Mesendoderm (in vitro differentiated cells): ENCODE results near the gene COL13A1.

ENCODE experiments used
- DNase-seq: peaks from one replicate; pipeline ENCODE4 v3.0.0; 2013
- H2AK5ac ChIP-seq: 2 replicates; pipeline ENCODE4 v1.6.1; 2013; ENCODE audit warnings: low read length, inconsistent platforms
- H2BK120ac ChIP-seq: 2 replicates; pipeline ENCODE4 v1.6.1; 2013; ENCODE audit warnings: low read depth, mild to moderate bottlenecking, low read length, moderate library complexity, mixed read lengths
- H2BK15ac ChIP-seq: replicated peaks from 2 replicates; pipeline ENCODE4 v1.6.1; 2013; ENCODE audit warnings: low read depth, mild to moderate bottlenecking, moderate library complexity
- H2BK5ac ChIP-seq: 2 replicates; pipeline ENCODE4 v1.6.1; 2013; ENCODE audit warnings: low read length, inconsistent platforms
- H3K18ac ChIP-seq: 2 replicates; pipeline ENCODE4 v1.6.1; 2013; ENCODE audit warnings: mild to moderate bottlenecking, low read length, mixed read lengths
- H3K23ac ChIP-seq: one replicate; pipeline ENCODE4 v1.6.1; 2013; ENCODE audit warnings: low read length
- H3K27ac ChIP-seq: 2 replicates; pipeline ENCODE4 v1.5.1; 2013; ENCODE audit warnings: low read depth, mild to moderate bottlenecking, inconsistent platforms, low read length, moderate library complexity
- H3K27me3 ChIP-seq: 2 replicates; pipeline ENCODE4 v1.6.1; 2013; ENCODE audit warnings: low read length, control low read depth, mild to moderate bottlenecking, inconsistent platforms; ENCODE audit not compliant: insufficient read depth, poor library complexity
- H3K36me3 ChIP-seq: 2 replicates; pipeline ENCODE4 v1.6.1; 2013; ENCODE audit warnings: low read length, inconsistent platforms; ENCODE audit not compliant: control insufficient read depth, insufficient read depth
- H3K4ac ChIP-seq: one replicate; pipeline ENCODE4 v1.6.1; 2013; ENCODE audit warnings: low read depth, mild to moderate bottlenecking, low read length, moderate library complexity
- H3K4me1 ChIP-seq: 2 replicates; pipeline ENCODE4 v1.6.1; 2013; ENCODE audit warnings: low read depth, low read length, inconsistent platforms; ENCODE audit not compliant: control insufficient read depth
- H3K4me2 ChIP-seq: 2 replicates; pipeline ENCODE4 v1.6.1; 2013; ENCODE audit warnings: low read length
- H3K4me3 ChIP-seq: 2 replicates; pipeline ENCODE4 v1.5.1; 2013; ENCODE audit warnings: mild to moderate bottlenecking, low read length
- H3K56ac ChIP-seq: one replicate; pipeline ENCODE4 v1.6.1; 2013; ENCODE audit warnings: low read length
- H3K79me1 ChIP-seq: 2 replicates; pipeline ENCODE4 v1.6.1; 2013; ENCODE audit warnings: low read length, inconsistent platforms
- H3K79me2 ChIP-seq: 2 replicates; pipeline ENCODE4 v1.6.1; 2013; ENCODE audit warnings: mild to moderate bottlenecking, low read length; ENCODE audit not compliant: control insufficient read depth, insufficient read depth
- H3K9ac ChIP-seq: 2 replicates; pipeline ENCODE4 v1.6.1; 2013; ENCODE audit warnings: low read length, inconsistent platforms
- H4K5ac ChIP-seq: one replicate; pipeline ENCODE4 v1.6.1; 2013; ENCODE audit warnings: low read length
- H4K8ac ChIP-seq: one replicate; pipeline ENCODE4 v1.6.1; 2013; ENCODE audit warnings: low read depth, mild to moderate bottlenecking, control low read depth, low read length, moderate library complexity
- WGBS: extraction: QIAGEN DNeasy Blood & Tissue Kit; methylation state at CpG from one replicate; pipeline ENCODE4 v1.1.7; 2013; ENCODE audit warnings: low lambda C conversion rate, missing lambda C conversion rate; ENCODE audit not compliant: insufficient coverage; ENCODE audit errors: extremely low coverage; 5-methylcytosine and 5-hydroxymethylcytosine counted together

COL13A1 gene

GRCh38 chr10:69963178-69963834, 161.6 kb downstream of the COL13A1 start:
- H2BK5ac ChIP-seq = no peak overlapping the region
- no peak overlapping the region for H2BK15ac ChIP-seq
- no peak overlapping the region for H3K4ac ChIP-seq
- H3K9ac ChIP-seq = no peak overlapping the region
- no peaks in the 10 kb centered on the region for H3K27me3 ChIP-seq
- peak overlapping the region; percentile 11 for H3K56ac ChIP-seq
- H3K27ac ChIP-seq = no peak overlapping the region
- no peak overlapping the region for H4K8ac ChIP-seq
- no peak overlapping the region for H2AK5ac ChIP-seq
- no peak overlapping the region for H3K23ac ChIP-seq
- DNase-seq = peak; percentile 59
- no peak overlapping the region for H4K5ac ChIP-seq
- H3K36me3 ChIP-seq = no peaks in the 10 kb centered on the region
- H2BK120ac ChIP-seq = no peak overlapping the region
- H3K18ac ChIP-seq = no peak overlapping the region
- H3K4me2 ChIP-seq = no peak overlapping the region
- H3K4me3 ChIP-seq = no peak overlapping the region
- WGBS = no CpG with 5 or more reads among the region's 7 CpGs
- no peaks in the 10 kb centered on the region for H3K79me2 ChIP-seq
- peaks cover 11% of the 10 kb centered on the region for H3K4me1 ChIP-seq
- H3K79me1 ChIP-seq = no peaks in the 10 kb centered on the region

DNA sequence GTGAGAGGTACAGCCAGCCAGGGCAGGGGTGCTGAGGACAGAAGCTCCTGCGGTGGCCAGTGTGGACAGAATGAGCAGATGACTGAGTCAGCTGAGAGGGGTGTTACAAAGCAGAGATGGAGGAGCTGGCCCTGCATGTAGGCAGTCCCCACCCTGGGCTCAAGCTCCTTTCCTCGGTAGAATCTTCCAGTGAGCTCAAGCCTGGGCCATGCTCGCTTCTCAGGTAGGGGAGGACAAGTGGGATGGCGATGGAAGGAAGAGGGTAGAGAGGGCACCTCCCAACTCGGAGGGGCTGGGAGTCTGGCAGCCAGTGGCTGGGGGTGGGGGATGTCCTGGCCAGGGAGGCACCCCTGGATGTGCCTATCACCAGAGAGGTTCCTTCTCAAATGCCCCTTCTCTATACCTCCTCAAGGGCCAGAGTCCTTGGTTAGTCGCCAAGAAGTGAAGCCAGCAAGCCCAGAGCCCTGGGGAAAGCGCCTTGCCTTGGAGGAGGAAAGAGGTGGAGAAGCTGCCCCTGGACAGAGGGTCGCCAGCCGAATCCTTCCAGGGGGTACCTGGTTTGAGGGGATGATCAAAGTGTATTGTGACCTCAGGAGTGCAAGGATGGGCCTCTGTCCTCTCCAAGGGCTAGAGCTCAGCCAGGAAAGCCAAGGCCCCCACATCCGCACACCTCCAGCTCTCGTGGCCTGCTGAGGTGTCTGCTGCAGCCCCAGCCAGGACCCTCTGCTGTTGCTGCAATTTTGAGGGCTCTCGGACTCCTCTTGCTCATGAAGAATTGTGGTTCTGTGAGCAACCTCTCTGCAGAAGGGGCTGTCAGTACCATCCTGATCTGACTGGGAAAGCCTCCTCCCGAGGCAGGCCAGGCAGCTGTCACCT, 162.4 kb downstream of the COL13A1 start:
- Histone ChIP-seq H3K4ac (no peak overlapping the region), H3K79me1 (no peaks in the 10 kb centered on the region), H3K9ac (no peak overlapping the region), H4K5ac (no peak overlapping the region), H3K18ac (no peak overlapping the region), H3K79me2 (no peaks in the 10 kb centered on the region), H3K56ac (peak overlapping the region; percentile 11), H3K36me3 (no peaks in the 10 kb centered on the region), H3K23ac (no peak overlapping the region), H3K4me1 (peaks cover 11% of the 10 kb centered on the region), H4K8ac (no peak overlapping the region), H2BK15ac (no peak overlapping the region), H3K4me3 (no peak overlapping the region), H3K27me3 (no peaks in the 10 kb centered on the region), H2BK5ac (no peak overlapping the region), H2BK120ac (no peak overlapping the region), H3K27ac (no peak overlapping the region), H2AK5ac (no peak overlapping the region), H3K4me2 (no peak overlapping the region)
- no peak for DNase-seq
- WGBS = no CpG with 5 or more reads among the region's 13 CpGs

GRCh38 chr10:69965086-69965485, 163.4 kb downstream of the COL13A1 start:
- Histone ChIP-seq H3K36me3 (no peaks in the 10 kb centered on the region), H3K4me1 (peaks cover 11% of the 10 kb centered on the region), H2AK5ac (no peak overlapping the region), H3K27ac (no peak overlapping the region), H3K56ac (no peak overlapping the region), H3K79me2 (no peaks in the 10 kb centered on the region), H2BK15ac (no peak overlapping the region), H3K4me2 (no peak overlapping the region), H3K9ac (no peak overlapping the region), H2BK120ac (no peak overlapping the region), H4K8ac (no peak overlapping the region), H3K79me1 (no peaks in the 10 kb centered on the region), H3K4me3 (no peak overlapping the region), H2BK5ac (no peak overlapping the region), H3K23ac (no peak overlapping the region), H3K18ac (no peak overlapping the region), H3K4ac (no peak overlapping the region), H4K5ac (no peak overlapping the region), H3K27me3 (no peaks in the 10 kb centered on the region)
- no CpG with 5 or more reads among the region's 3 CpGs for WGBS
- DNase-seq = no peak

DNA sequence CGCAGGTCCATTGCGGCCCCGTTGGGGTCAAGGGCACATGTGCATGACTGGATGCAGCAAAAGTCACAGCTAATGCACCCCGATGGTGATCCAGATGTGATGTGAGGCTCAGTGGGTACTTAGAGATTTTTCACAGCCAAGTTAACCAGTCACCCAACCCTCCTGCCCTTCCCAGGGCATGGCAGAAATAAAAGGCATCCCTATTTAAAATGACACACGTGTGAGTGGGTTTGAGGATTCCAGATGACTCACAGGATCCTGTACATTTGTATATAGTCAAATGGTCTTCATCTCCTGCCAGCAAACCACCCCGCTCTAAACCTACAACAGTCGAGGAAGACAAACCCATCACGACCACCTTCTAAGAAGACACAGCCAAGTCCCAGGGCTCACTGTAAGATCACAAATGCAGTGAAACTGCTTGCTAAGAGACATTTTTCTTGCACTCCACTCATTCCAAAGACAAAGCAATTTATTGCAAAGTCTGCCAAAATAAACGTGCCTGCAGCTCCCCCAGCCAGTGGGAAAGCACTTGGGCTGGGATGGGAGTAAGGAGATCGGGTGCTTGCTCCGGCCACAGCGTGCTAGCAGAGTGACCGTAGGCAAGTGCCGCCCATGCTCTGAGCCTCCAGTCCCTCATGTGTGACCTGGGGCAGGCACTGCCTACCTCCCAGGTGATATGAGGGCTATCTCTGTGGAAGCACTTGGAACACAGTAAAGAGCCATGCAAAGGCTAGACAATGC, 164.4 kb downstream of the COL13A1 start:
- no peak overlapping the region for H2BK15ac ChIP-seq
- no peak overlapping the region for H3K27ac ChIP-seq
- no peak overlapping the region for H2BK5ac ChIP-seq
- no peaks in the 10 kb centered on the region for H3K27me3 ChIP-seq
- no peak overlapping the region for H3K9ac ChIP-seq
- no peak overlapping the region for H3K4me2 ChIP-seq
- no peak overlapping the region for H3K4me3 ChIP-seq
- H4K8ac ChIP-seq = no peak overlapping the region
- H3K79me1 ChIP-seq = no peaks in the 10 kb centered on the region
- no peaks in the 10 kb centered on the region for H3K36me3 ChIP-seq
- H3K18ac ChIP-seq = no peak overlapping the region
- H3K56ac ChIP-seq = no peak overlapping the region
- H4K5ac ChIP-seq = no peak overlapping the region
- H3K4me1 ChIP-seq = peaks cover 11% of the 10 kb centered on the region
- H2BK120ac ChIP-seq = no peak overlapping the region
- WGBS = no CpG with 5 or more reads among the region's 14 CpGs
- DNase-seq = no peak
- H3K23ac ChIP-seq = peak overlapping the region; percentile 30
- H3K4ac ChIP-seq = no peak overlapping the region
- no peaks in the 10 kb centered on the region for H3K79me2 ChIP-seq
- no peak overlapping the region for H2AK5ac ChIP-seq

DNA sequence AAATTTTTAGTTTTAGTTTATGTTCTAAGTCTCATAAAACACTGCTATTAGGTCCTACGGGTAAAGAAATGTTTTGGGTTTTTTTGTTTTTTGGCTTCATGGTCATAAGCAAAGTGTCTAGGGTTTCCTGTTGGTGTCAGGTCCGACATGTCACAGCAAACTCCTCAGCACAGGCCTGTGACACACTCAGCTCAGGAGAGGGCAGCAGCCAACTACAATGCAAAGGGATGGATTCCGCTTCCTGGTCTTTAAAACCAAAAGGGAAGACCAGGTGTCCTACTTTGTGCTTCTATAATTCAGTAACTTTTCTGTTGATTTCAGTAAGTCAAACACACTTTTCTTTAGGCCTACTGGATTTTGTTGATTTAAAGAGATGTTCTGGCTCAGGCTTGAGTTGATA, 167.1 kb downstream of the COL13A1 start:
- Histone ChIP-seq H4K8ac (no peak overlapping the region), H3K56ac (no peak overlapping the region), H3K79me2 (no peaks in the 10 kb centered on the region), H2BK15ac (no peak overlapping the region), H4K5ac (no peak overlapping the region), H3K4ac (no peak overlapping the region), H2AK5ac (no peak overlapping the region), H3K18ac (no peak overlapping the region), H3K4me3 (no peak overlapping the region), H3K36me3 (no peaks in the 10 kb centered on the region), H3K9ac (no peak overlapping the region), H3K27me3 (no peaks in the 10 kb centered on the region), H3K23ac (no peak overlapping the region), H3K27ac (no peak overlapping the region), H2BK120ac (no peak overlapping the region), H2BK5ac (no peak overlapping the region), H3K4me1 (no peaks in the 10 kb centered on the region), H3K79me1 (no peaks in the 10 kb centered on the region), H3K4me2 (no peak overlapping the region)
- WGBS = no CpG with 5 or more reads among the region's 3 CpGs
- peak; percentile 74 for DNase-seq
